Activated B cell treated with CpG ODN at 0.5 μM for 24 hours (primary cell): ENCODE results near the gene TASOR2. TPM values are rescaled to one million over a fixed set of nuclear protein-coding genes. Genes with fewer than 3 reads are reported as not detected.

Experiments used
- ATAC-seq: fragments of 200-7000 bp; cut with Tn5 transposase; one replicate; pipeline ENCODE4 v1.10.0; 2021; ENCODE audit warnings: low read depth, mild to moderate bottlenecking, moderate library complexity
- CTCF ChIA-PET: fragments of 350-600 bp; sonication (Branson Sonifier 250); formaldehyde crosslinking; loops from one replicate; lab custom pipeline; 2021; ENCODE audit warnings: antibody characterized with exemption; lab: Charles Lee
- POLR2A ChIA-PET: fragments of 350-600 bp; sonication (Branson Sonifier 250); formaldehyde crosslinking; loops from one replicate; lab custom pipeline; 2021; ENCODE audit warnings: antibody characterized with exemption; lab: Charles Lee
- DNase-seq: peaks from one replicate; pipeline ENCODE4 v3.0.0; 2022
- H3K27ac Mint-ChIP-seq: one replicate; pipeline ENCODE4 v1.8.0; 2020; ENCODE audit warnings: mixed read lengths
- H3K27me3 Mint-ChIP-seq: one replicate; pipeline ENCODE4 v1.8.0; 2021; ENCODE audit warnings: mixed read lengths
- H3K36me3 Mint-ChIP-seq: one replicate; pipeline ENCODE4 v1.8.0; 2021; ENCODE audit warnings: low read depth, mixed read lengths
- H3K4me1 Mint-ChIP-seq: one replicate; pipeline ENCODE4 v1.8.0; 2021; ENCODE audit warnings: mixed read lengths
- H3K4me3 Mint-ChIP-seq: one replicate; pipeline ENCODE4 v1.8.0; 2020; ENCODE audit warnings: mild to moderate bottlenecking, mixed read lengths
- H3K9me3 Mint-ChIP-seq: one replicate; pipeline ENCODE4 v1.8.0; 2020; ENCODE audit warnings: mixed read lengths
- CTCF ChIP-seq: fragments of 200-600 bp; IDR thresholded peaks from one replicate; pipeline ENCODE4 v1.8.0; 2022; ENCODE audit warnings: antibody characterized with exemption, mild to moderate bottlenecking
- intact Hi-C: fragments of 100-400 bp; cut with micrococcal nuclease; formaldehyde crosslinking; loops from one replicate; pipeline ENCODE4 v1.15.1; 2024
- total RNA-seq: library from RNA; stranded (reverse); gene quantifications from 2 replicates; pipeline ENCODE4 v1.2.3, GENCODE V29; 2022

TASOR2 gene
- 69.8 and 81.4 TPM in 2 replicates for total RNA-seq

- peak; percentile 94 for DNase-seq
- H3K27ac Mint-ChIP-seq: peak within 1 kb of the TSS; percentile 94
- peak; percentile 83 for ATAC-seq
- peak within 1 kb of the TSS; percentile 99 for H3K4me3 Mint-ChIP-seq
- H3K4me1 Mint-ChIP-seq: peaks cover 44% of the 10 kb centered on the region
- ChIA-PET POLR2A (interaction anchor here (0.5 to 2.2 kb wide), 10 partner anchors 9 to 291 kb away, joined by 3 to 15 read pairs (median 4); partner anchors contain the start of gene GDI2), CTCF (interaction anchor here (0.6 kb wide), 1 partner anchor 17 kb away, joined by 3 read pairs; no protein-coding TSS in a partner anchor)
- H3K9me3 Mint-ChIP-seq: no peaks in the 10 kb centered on the region
- peaks cover 20% of the 10 kb centered on the region for H3K36me3 Mint-ChIP-seq
- intact Hi-C loops: loop anchor here (1.0 to 2.0 kb wide), 7 partner anchors 18 to 404 kb away; partner anchors contain the start of genes ANKRD16, ASB13, IL15RA and RBM17
- H3K27me3 Mint-ChIP-seq: no peaks in the 10 kb centered on the region
- no peak for TF ChIP-seq CTCF
Measured at GRCh38 chr10:5684318-5684970, at the start of gene TASOR2. Gene TASOR2 (plus strand): TSS chr10:5684838. CDS start chr10:5720643, 35,805 bp downstream.

- intact Hi-C loops: loop anchor here (5.0 kb wide), 1 partner anchor 237 kb away; no protein-coding TSS in a partner anchor
Measured at GRCh38 chr10:5634918-5635317, 49.7 kb upstream of the TASOR2 start.

GRCh38 chr10:5638494-5638893 lies 46.1 kb upstream of the TASOR2 start:
- Mint-ChIP-seq H3K36me3 (peaks cover 8% of the 10 kb centered on the region), H3K9me3 (no peaks in the 10 kb centered on the region), H3K27ac (no peak overlapping the region), H3K4me1 (no peaks in the 10 kb centered on the region), H3K27me3 (no peaks in the 10 kb centered on the region), H3K4me3 (no peak overlapping the region)
- intact Hi-C loops: no loop called here
- CTCF ChIA-PET: no interaction called here
- no peak for DNase-seq
- TF ChIP-seq CTCF: no peak
- POLR2A ChIA-PET: no interaction called here
- ATAC-seq: no peak

More at GRCh38 chr10:5634918-5635317, 49.7 kb upstream of the TASOR2 start:
- Mint-ChIP-seq H3K4me3 (no peak overlapping the region), H3K4me1 (peaks cover 3% of the 10 kb centered on the region), H3K27me3 (no peaks in the 10 kb centered on the region), H3K27ac (no peak overlapping the region), H3K9me3 (no peaks in the 10 kb centered on the region), H3K36me3 (peaks cover 3% of the 10 kb centered on the region)
- no peak for ATAC-seq
- ChIA-PET POLR2A (no interaction called here), CTCF (no interaction called here)
- DNase-seq: no peak
- no peak for TF ChIP-seq CTCF

GRCh38 chr10:5639066-5639465 lies 45.6 kb upstream of the TASOR2 start:
- Mint-ChIP-seq H3K36me3 (peaks cover 8% of the 10 kb centered on the region), H3K4me1 (peaks cover 2% of the 10 kb centered on the region), H3K9me3 (no peaks in the 10 kb centered on the region), H3K27ac (no peak overlapping the region), H3K27me3 (no peaks in the 10 kb centered on the region), H3K4me3 (no peak overlapping the region)
- CTCF ChIA-PET: no interaction called here
- DNase-seq (no peak), ATAC-seq (no peak)
- intact Hi-C loops: no loop called here
- no peak for TF ChIP-seq CTCF
- POLR2A ChIA-PET: no interaction called here

- intact Hi-C loops: no loop called here
- CTCF ChIA-PET: no interaction called here
- H3K4me1 Mint-ChIP-seq: peaks cover 9% of the 10 kb centered on the region
- DNase-seq (no peak), ATAC-seq (no peak)
- peaks cover 8% of the 10 kb centered on the region for H3K36me3 Mint-ChIP-seq
- no peaks in the 10 kb centered on the region for H3K9me3 Mint-ChIP-seq
- no peak overlapping the region for H3K4me3 Mint-ChIP-seq
- POLR2A ChIA-PET: no interaction called here
- no peaks in the 10 kb centered on the region for H3K27me3 Mint-ChIP-seq
- H3K27ac Mint-ChIP-seq: no peak overlapping the region
- no peak for TF ChIP-seq CTCF
Measured at GRCh38 chr10:5640036-5640435, 44.6 kb upstream of the TASOR2 start.
